ENCODE data around the gene APRT. TPM values are rescaled to one million over a fixed set of nuclear protein-coding genes. Genes with fewer than 3 reads are reported as not detected.

Gene APRT
- total RNA-seq, 1 donor from 2014 or later: 33.7 TPM

DNA sequence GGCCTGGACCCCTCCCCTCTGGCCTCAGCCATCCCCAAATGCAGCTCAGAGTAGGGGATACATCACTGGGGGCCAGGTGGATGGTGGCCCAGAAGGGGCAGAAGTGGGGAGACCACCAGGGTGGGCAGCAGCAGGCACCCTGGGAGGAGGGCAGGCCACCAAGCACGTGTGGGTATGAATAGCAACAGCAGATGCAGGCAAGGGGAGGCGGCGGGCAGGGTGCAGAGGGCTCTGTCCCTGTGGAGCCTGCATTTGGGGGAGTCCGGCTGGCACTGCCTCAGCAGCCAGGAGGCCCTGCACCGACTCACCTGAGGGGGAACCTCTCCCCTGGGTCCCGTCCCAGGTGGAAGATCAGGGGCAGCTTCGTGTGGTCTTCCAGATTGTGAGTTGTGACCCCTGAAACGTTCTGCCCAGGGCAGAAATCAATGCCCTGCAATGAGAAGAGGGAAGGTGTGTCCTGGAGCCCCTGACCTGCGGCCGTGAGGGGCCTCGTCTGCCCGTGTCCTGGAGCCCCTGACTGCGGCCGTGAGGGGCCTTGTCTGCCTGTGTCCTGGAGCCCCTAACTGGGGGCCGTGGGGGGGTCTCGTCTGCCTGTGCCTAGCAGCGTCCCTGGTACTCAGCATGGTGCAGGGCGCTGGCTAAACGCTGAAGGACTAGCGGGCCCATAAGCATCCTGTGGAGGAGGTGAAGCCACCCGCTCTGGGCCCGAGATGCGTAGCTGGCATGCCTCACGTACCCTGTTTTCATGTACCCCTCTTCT lies 10.7 kb upstream of the APRT start:
- DNase-seq: no peak

GRCh38 chr16:88821168-88821850 lies 9.6 kb upstream of the APRT start:
- DNase-seq: no peak

DNA sequence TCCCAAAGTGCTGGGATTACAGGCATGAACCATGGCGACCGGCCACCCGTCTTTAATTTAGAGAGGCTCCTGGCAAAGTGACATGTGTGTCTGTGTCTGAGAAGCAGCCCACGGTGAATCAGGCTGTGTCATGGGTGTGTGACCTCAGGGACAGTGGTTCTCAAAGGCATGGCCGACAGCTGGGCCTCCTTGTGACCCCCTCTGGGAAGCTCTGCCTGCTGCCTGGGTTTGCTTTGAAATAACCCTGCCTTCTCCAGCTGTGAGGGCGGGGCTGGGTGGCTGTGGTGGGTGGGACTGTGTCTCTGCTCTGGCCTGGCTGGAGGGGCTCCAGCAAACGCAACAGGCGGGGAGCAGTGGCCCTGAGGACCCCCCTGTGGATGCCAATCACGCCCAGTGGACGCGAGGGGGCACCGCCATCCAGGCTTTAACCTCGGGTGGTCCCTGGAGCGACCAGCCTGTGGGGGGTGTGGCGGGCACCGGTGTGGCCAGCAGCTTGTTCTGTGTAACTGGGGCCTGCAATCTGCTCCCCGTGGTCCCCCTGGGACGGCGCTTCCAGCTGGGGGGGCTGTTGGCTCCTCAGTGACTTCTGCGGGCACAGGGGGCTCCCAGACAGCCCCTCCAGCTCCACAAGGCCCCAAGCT lies 8.8 kb upstream of the APRT start:
- DNase-seq: no peak

- no peak for DNase-seq
Observed at GRCh38 chr16:88819126-88819525, 7.4 kb upstream of the APRT start.

- DNase-seq: no peak
Observed at GRCh38 chr16:88818575-88818874, 6.8 kb upstream of the APRT start.

DNA sequence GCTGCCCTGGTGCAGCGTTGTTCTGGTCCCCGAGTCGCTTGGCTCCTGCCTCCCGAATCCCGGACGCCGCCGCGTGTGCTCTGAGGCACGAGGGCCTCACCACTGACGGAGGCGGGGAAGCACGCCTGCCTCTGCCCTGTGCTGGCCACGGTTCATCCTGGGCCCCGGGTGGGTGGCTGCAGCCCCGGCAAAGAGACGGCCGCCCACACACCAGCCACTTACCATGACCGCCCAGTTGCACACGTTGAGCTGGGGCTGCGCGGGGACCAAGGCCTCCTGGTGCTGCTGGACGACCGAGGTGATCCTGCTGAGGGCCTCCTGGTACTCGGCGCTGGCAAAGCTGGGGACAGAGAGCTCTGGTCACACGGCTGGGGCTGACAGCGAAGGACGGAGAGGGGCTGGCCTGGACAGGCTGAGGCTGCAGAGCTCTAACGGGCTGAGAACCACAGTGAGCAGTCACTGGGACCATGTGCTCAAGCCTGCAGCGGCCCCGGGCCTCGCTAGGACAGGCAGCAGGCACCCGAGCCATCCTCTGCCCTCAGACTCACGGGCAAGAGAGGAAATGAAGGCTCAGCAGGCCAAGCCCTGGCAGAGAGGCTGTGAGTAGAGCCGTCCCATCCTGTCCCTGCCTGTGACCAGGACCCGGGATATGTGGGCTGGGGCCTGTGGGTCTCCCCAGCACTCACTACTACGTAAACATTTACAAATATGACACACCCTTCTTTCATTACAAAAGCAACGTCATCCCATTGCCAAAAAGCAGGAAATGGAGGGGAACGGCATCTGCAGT lies 6.3 kb upstream of the APRT start:
- DNase-seq: no peak

- no peak for DNase-seq
Observed at GRCh38 chr16:88816736-88817535, 5.2 kb upstream of the APRT start.

DNA sequence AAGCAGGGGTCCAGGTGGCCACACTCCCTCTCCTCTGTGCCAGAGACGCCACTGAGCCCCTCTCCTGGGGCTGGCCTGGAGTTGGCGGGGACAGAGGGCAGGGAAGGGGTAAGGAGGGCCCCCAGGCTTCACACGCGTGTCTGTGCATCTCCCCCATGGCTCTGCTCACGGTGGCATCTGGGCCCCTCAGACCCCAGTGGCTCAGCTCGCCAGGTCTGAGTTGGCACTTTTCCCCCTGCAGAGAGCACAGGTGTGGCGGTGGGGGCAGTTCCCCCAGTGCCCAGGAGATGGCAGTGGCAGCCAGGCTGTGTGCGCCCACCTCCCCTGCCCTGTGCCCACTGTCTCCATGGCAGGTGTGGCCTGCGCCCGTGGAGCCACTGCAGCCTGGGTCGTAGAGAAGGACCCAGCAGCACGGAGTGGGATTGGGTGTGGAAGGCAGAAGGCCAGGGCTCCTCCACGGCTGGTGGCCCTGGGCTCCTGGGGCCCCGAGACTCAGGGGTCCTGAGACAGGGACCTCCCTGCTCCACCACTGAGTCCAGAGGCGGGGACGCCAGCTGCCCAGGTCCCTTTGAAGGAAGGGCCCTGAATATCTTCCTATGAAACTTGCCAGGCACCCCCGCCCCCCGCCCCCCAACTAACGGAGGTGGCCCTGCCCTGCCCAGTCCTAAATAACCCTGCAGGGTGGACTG lies 4.3 kb upstream of the APRT start:
- DNase-seq: peak; percentile 64

DNA sequence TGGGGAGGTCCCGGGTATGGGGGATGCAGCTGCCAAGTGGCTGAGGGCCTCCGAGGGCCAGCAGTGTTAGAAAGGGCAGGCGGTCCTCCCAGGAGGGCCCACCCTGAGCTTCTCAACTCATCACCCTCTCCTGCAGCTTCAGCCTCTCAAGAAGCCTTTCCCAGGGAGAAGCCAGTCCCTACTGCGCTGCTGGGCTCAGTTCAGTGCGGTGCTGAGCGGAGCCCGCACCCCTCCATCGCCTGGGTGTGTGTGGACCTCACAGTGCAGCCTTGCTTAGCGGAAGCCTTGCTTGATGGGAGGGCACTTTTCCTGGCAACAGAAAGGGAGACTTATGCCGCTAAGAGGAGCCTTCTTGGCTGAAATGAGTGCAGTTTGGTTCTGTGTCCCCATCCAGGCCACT lies 3.5 kb upstream of the APRT start:
- no peak for DNase-seq

GRCh38 chr16:88814144-88814502 lies 2.4 kb upstream of the APRT start:
- DNase-seq: no peak

GRCh38 chr16:88813269-88814143 lies 1.8 kb upstream of the APRT start:
- no peak for DNase-seq

DNA sequence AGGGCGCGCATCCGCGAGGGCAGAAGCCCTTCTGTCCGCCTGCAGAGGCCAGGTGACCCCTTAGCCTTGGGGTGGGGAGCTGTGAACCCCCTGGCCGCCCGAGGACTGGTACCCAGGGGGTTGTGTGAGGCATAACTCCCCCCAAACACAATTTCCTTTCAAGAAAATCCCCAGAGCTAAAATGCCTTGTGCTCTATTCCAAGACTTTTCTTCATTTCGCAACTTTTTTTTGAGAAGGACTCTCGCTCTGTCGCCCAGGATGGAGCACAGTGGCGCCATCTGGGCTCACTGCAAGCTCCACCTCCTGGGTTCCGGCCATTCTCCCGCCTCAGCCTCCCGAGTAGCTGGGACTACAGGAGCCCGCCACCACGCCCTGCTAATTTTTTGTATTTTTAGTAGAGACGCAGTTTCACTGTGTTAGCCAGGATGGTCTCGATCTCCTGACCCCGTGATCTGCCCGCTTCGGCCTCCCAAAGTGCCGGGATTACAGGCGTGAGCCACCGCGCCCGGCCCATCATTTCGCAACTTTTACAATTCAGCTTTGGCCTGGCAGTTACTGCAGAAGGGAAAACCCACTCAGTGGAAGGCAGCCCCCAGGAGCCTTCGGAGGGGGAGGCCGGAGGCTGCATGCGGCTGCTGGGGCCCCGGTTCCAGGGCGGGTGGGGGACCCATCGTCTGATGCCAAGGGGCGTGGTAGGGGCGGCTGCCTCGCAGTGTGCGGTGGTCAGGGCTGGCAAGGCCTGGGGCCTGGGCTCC lies 963 bp upstream of the APRT start:
- peak; percentile 53 for DNase-seq

GRCh38 chr16:88810912-88811768 lies 588 bp downstream of the APRT start:
- DNase-seq: peak; percentile 95

GRCh38 chr16:88810166-88810911 lies 1.4 kb downstream of the APRT start:
- DNase-seq: no peak

- no peak for DNase-seq
Observed at GRCh38 chr16:88809676-88810165, 2.0 kb downstream of the APRT start.

GRCh38 chr16:88809068-88809675 lies 2.6 kb downstream of the APRT start:
- no peak for DNase-seq

Measured in tongue (tissue), 2 donors.